ENCODE data around the gene TNS1. TPM values are rescaled to one million over a fixed set of nuclear protein-coding genes. Genes with fewer than 3 reads are reported as not detected.

Gene TNS1
- total RNA-seq, 1 donor from 2014 or later, result 54.5 TPM

- DNase-seq (ENCODE audit: low read depth), result no peak
- Histone ChIP-seq H3K27me3 (ENCODE audit: control insufficient read depth, insufficient read depth, low read length) (peaks cover 2% of the 10 kb centered on the region), H3K36me3 (ENCODE audit: control insufficient read depth, insufficient read depth, low read length) (no peaks in the 10 kb centered on the region), H3K4me3 (ENCODE audit: low read depth, low read length) (no peak overlapping the region)
- no peak for TF ChIP-seq CTCF (IDR thresholded peaks at IDR 0.05; ENCODE audit: insufficient read depth, low read length, poor library complexity, severe bottlenecking)
These were observed 501 bp downstream of the TNS1 start for GRCh38 chr2:218002143-218002844.

GRCh38 chr2:218001629-218002028 is 1.2 kb downstream of the TNS1 start:
- no peaks in the 10 kb centered on the region for H3K36me3 ChIP-seq (ENCODE audit: control insufficient read depth, insufficient read depth, low read length)
- DNase-seq (ENCODE audit: low read depth), result no peak
- no peak for TF ChIP-seq CTCF (IDR thresholded peaks at IDR 0.05; ENCODE audit: insufficient read depth, low read length, poor library complexity, severe bottlenecking)
- no peak overlapping the region for H3K4me3 ChIP-seq (ENCODE audit: low read depth, low read length)
- peaks cover 2% of the 10 kb centered on the region for H3K27me3 ChIP-seq (ENCODE audit: control insufficient read depth, insufficient read depth, low read length)

- DNase-seq (ENCODE audit: low read depth), result no peak
- peaks cover 2% of the 10 kb centered on the region for H3K27me3 ChIP-seq (ENCODE audit: control insufficient read depth, insufficient read depth, low read length)
- no peak for TF ChIP-seq CTCF (IDR thresholded peaks at IDR 0.05; ENCODE audit: insufficient read depth, low read length, poor library complexity, severe bottlenecking)
- H3K36me3 ChIP-seq (ENCODE audit: control insufficient read depth, insufficient read depth, low read length), result no peaks in the 10 kb centered on the region
- H3K4me3 ChIP-seq (ENCODE audit: low read depth, low read length), result no peak overlapping the region
These were observed 2.7 kb downstream of the TNS1 start for GRCh38 chr2:218000136-218000535.

- no peaks in the 10 kb centered on the region for H3K36me3 ChIP-seq (ENCODE audit: control insufficient read depth, insufficient read depth, low read length)
- DNase-seq (ENCODE audit: low read depth), result no peak
- peaks cover 2% of the 10 kb centered on the region for H3K27me3 ChIP-seq (ENCODE audit: control insufficient read depth, insufficient read depth, low read length)
- no peak for TF ChIP-seq CTCF (IDR thresholded peaks at IDR 0.05; ENCODE audit: insufficient read depth, low read length, poor library complexity, severe bottlenecking)
- no peak overlapping the region for H3K4me3 ChIP-seq (ENCODE audit: low read depth, low read length)
These were observed 3.2 kb downstream of the TNS1 start for GRCh38 chr2:217999595-217999959.

- no peak for DNase-seq (ENCODE audit: low read depth)
- Histone ChIP-seq H3K36me3 (ENCODE audit: control insufficient read depth, insufficient read depth, low read length) (no peaks in the 10 kb centered on the region), H3K4me3 (ENCODE audit: low read depth, low read length) (no peak overlapping the region), H3K27me3 (ENCODE audit: control insufficient read depth, insufficient read depth, low read length) (peaks cover 2% of the 10 kb centered on the region)
- no peak for TF ChIP-seq CTCF (IDR thresholded peaks at IDR 0.05; ENCODE audit: insufficient read depth, low read length, poor library complexity, severe bottlenecking)
These were observed 3.7 kb downstream of the TNS1 start for GRCh38 chr2:217998926-217999594.

Measured in kidney epithelial cell (primary cell).